ENCODE results near the gene WDFY4.

The WDFY4 gene

DNA sequence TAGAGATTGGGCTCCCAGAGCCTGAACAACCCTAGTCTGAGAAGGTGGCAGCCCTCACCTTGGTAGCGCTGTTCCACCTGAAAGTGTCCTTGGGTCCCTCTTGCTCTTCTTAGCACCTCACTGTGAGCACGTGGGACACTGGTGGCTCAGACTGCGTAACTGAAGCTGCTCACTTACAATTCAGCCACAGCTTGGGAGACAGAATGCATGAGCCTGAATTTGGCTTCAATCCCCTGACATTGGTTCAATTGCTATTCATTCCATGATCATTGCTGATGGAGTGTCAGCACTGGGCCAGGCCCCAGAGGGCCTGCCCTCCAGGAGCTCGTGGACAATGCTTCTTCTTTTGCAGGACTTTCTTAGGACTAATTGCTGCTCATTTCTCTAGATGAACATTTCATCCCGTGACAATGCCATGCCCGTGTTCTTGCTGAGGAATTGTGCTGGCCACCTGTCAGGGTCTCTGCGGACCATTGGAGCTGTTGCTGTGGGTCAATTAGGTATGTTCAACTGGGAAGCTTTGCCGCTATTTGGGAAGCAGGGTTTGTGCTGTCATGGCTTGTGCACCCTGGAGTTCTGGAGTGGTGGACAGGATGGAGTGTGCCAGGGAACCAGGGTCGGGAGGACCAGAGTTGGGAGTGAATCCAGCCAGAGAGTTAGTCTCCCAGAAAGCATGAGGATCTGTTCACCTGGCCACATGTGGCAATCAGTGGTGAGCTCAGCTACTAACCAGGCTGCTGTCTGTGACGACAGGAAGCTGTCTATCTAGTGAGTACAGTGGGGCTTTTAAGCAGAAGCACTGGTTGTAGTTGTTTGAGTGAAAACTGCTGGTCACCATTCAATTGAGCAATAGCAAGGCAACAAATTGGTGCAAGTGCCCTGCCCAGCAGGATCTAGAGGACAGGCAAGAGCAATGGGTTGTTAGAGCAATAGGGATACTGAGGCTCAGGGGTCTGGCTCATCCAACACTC is 105.1 kb downstream of the WDFY4 start:
- intact Hi-C loops (cut with micrococcal nuclease): loop anchor here (10.0 kb wide), 1 partner anchor 125 kb away; no protein-coding TSS in a partner anchor
- peak overlapping the region; percentile 9 for H3K27ac Mint-ChIP-seq
- no peaks in the 10 kb centered on the region for H3K9me3 Mint-ChIP-seq
- H3K4me1 Mint-ChIP-seq (ENCODE audit: low read depth): peaks cover 37% of the 10 kb centered on the region
- no peak overlapping the region for H3K4me3 Mint-ChIP-seq
- no peaks in the 10 kb centered on the region for H3K27me3 Mint-ChIP-seq
- H3K36me3 Mint-ChIP-seq (ENCODE audit: low read depth): peaks cover 14% of the 10 kb centered on the region

DNA sequence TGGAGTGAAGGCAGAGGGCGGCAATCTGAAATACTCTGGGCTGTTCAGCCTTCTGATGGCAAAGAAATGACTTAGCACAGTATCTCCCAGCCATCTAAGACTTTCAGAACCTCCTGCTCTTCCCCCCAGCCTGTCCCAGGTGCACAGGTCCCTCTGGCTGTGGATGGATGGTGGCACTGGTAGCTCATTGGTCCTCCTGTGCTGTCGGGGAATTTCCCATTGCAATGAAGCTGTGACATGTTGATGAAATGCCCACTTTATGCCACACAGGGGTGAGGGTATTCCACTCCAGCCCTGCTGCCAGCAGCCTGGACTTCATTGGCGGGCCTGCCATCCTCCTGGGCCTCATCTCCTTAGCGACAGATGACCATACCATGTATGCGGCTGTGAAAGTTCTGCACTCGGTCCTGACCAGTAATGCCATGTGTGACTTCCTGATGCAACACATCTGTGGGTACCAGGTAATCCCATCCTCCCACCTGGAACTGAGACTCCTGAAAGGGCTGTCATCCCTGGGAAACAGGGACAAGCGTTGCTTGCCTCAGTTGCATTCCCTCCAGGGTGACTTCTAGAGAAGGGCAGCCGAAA is 105.9 kb downstream of the WDFY4 start:
- intact Hi-C loops (cut with micrococcal nuclease): loop anchor here (10.0 kb wide), 1 partner anchor 126 kb away; no protein-coding TSS in a partner anchor
- peaks cover 6% of the 10 kb centered on the region for H3K36me3 Mint-ChIP-seq (ENCODE audit: low read depth)
- no peak overlapping the region for H3K4me3 Mint-ChIP-seq
- no peaks in the 10 kb centered on the region for H3K9me3 Mint-ChIP-seq
- H3K27me3 Mint-ChIP-seq: no peaks in the 10 kb centered on the region
- H3K4me1 Mint-ChIP-seq (ENCODE audit: low read depth): peaks cover 37% of the 10 kb centered on the region
- no peak overlapping the region for H3K27ac Mint-ChIP-seq

DNA sequence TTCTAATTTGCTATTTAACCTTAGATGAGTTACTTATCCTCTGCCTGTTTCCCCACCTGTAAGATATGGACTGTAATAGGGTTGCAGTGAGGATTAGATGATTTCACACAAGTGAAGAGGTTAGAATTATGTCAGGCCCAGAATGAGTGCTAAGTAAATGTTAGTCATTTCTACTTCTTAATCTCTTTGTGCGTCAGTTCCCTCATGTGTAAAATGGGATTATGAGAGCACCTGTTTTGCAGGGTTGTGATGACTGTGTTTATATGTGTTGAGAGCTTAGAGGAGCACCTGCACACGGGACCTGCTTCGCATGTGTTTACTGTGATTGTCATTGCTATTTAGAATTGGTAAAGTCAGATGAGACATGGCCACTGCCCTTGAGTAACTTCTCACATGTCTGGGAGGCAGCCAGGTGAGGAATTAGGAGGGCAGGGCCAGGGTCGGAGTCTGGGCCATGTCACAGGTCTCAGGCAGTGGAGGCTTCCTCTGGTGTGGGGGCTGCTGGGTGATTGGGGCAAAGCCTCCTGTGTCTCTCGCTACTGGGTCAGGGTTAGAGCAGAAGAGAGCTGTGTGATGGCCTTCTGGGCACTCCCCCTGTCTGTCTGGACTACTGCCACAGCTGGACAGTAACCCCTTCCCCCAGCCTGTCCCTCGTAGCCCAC is 106.7 kb downstream of the WDFY4 start:
- H3K4me3 Mint-ChIP-seq: no peak overlapping the region
- no peaks in the 10 kb centered on the region for H3K27me3 Mint-ChIP-seq
- peaks cover 37% of the 10 kb centered on the region for H3K4me1 Mint-ChIP-seq (ENCODE audit: low read depth)
- no peaks in the 10 kb centered on the region for H3K9me3 Mint-ChIP-seq
- intact Hi-C loops (cut with micrococcal nuclease): loop anchor here (10.0 kb wide), 1 partner anchor 127 kb away; no protein-coding TSS in a partner anchor
- no peaks in the 10 kb centered on the region for H3K36me3 Mint-ChIP-seq (ENCODE audit: low read depth)
- peak overlapping the region; percentile 44 for H3K27ac Mint-ChIP-seq

DNA sequence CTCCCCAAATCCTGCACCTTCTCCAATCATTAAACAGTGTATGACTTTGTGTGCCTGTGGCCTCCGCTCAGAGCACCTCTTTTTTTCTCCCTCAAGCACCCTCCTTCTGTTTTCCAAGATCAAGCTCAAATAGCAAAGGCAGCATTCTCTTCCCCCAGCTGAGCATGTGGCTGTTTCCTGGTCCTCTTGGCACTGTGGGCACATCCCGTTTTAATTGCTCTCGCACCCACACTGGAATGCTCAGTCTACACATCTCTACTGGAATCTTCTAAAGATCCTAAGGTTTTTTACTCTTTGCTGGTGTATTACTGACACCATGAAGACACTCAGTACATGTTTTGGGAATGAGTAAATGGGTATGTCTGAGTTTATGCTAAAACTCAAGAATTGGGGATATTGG is 107.4 kb downstream of the WDFY4 start:
- no peaks in the 10 kb centered on the region for H3K36me3 Mint-ChIP-seq (ENCODE audit: low read depth)
- H3K4me3 Mint-ChIP-seq: no peak overlapping the region
- H3K9me3 Mint-ChIP-seq: no peaks in the 10 kb centered on the region
- intact Hi-C loops (cut with micrococcal nuclease): loop anchor here (10.0 kb wide), 1 partner anchor 127 kb away; no protein-coding TSS in a partner anchor
- H3K4me1 Mint-ChIP-seq (ENCODE audit: low read depth): peaks cover 36% of the 10 kb centered on the region
- no peaks in the 10 kb centered on the region for H3K27me3 Mint-ChIP-seq
- H3K27ac Mint-ChIP-seq: peak overlapping the region; percentile 44

DNA sequence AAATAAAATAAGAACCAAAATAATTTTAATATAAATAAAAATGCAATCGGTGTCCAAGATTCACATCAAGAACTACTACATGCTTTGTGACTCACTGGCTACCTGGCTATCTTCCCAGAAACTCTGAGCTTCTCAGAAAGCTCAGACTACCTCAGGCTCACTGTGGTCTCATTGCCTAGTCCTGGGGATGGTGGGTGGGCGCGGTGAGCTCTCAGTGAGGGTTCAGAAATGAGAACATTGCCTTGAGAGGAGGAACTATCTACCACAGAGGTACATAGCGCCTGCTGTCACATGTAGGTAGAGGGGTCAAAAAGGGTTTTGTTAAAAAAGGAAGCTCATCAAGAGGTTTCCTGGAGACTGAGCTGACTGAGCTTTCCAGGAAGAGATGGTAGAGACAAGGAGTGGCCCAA is 108.0 kb downstream of the WDFY4 start:
- H3K27ac Mint-ChIP-seq: peak overlapping the region; percentile 43
- H3K36me3 Mint-ChIP-seq (ENCODE audit: low read depth): peaks cover 3% of the 10 kb centered on the region
- no peak overlapping the region for H3K4me3 Mint-ChIP-seq
- no peaks in the 10 kb centered on the region for H3K9me3 Mint-ChIP-seq
- intact Hi-C loops (cut with micrococcal nuclease): loop anchor here (10.0 kb wide), 1 partner anchor 128 kb away; no protein-coding TSS in a partner anchor
- H3K4me1 Mint-ChIP-seq (ENCODE audit: low read depth): peaks cover 36% of the 10 kb centered on the region
- H3K27me3 Mint-ChIP-seq: no peaks in the 10 kb centered on the region

DNA sequence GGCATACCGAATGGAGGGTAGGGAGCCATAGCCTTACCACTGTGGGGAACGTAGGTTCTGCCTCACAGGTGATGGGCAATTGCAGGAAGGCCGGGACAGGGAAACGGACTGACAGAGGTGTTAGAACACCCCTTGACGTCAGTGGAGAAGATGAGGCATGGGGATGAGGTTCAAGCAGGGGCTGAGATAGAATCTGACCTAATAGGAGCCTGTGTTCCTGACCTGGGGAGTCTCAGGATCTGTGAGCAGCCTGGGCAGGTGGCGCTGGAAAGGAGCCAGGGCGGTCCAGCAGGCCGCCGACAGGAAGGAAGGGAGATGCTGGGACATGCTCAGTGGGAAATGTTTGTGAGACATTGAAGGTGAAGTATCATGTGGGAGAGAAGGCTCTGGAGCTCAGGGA is 109.4 kb downstream of the WDFY4 start:
- intact Hi-C loops (cut with micrococcal nuclease): loop anchor here (10.0 kb wide), 1 partner anchor 129 kb away; no protein-coding TSS in a partner anchor
- Mint-ChIP-seq H3K36me3 (ENCODE audit: low read depth) (peaks cover 16% of the 10 kb centered on the region), H3K4me3 (no peak overlapping the region), H3K9me3 (no peaks in the 10 kb centered on the region), H3K27me3 (no peaks in the 10 kb centered on the region), H3K27ac (no peak overlapping the region), H3K4me1 (ENCODE audit: low read depth) (peaks cover 45% of the 10 kb centered on the region)

DNA sequence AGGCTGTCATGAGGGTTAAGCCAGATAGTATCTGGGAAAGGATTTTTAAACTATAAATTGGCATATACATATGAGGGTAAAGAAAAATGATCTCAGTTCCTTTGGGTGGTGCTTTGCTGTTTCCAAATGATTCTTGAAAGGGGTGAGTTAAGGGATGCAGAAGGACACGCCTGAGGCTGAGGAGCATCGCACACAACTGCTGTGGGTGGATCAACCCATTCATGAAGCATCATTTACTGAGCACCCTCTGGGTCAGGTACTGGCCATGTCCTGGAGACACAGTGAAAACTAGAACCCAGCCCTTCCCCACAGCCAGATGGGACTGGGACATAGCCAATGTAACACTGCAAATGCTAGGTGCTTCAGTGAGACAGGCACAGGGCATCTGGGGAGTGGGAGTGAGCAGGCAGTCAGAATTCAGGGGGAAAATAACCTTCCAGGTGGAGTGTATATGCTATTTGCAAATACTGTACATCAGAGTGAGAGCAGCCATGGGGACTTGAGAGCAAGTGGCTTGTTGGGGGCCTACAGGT is 112.1 kb downstream of the WDFY4 start:
- Mint-ChIP-seq H3K36me3 (ENCODE audit: low read depth) (peaks cover 41% of the 10 kb centered on the region), H3K4me1 (ENCODE audit: low read depth) (peaks cover 53% of the 10 kb centered on the region), H3K9me3 (no peaks in the 10 kb centered on the region), H3K4me3 (no peak overlapping the region), H3K27ac (peak overlapping the region; percentile 48), H3K27me3 (no peaks in the 10 kb centered on the region)
- intact Hi-C loops (cut with micrococcal nuclease): loop anchor here (10.0 kb wide), 1 partner anchor 132 kb away; no protein-coding TSS in a partner anchor

DNA sequence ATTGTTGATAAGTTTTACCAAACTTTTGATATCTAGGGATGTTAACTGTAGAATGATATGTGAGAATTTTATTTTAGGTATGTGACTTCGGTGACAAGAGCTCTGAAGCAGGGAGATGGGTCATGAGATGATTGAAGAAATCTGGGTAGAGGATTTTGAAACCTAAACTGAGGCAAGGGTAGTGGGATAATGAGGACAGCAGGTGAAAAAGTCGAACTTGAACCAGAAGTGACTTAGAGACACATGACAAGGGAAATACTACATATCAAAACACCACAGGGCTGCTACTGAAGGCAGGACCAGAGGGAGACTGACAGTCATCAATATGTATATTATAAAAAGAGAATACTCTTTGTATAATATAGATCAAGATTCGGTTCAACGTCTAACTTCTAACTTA is 113.2 kb downstream of the WDFY4 start:
- H3K4me3 Mint-ChIP-seq: no peak overlapping the region
- intact Hi-C loops (cut with micrococcal nuclease): loop anchor here (10.0 kb wide), 1 partner anchor 133 kb away; no protein-coding TSS in a partner anchor

DNA sequence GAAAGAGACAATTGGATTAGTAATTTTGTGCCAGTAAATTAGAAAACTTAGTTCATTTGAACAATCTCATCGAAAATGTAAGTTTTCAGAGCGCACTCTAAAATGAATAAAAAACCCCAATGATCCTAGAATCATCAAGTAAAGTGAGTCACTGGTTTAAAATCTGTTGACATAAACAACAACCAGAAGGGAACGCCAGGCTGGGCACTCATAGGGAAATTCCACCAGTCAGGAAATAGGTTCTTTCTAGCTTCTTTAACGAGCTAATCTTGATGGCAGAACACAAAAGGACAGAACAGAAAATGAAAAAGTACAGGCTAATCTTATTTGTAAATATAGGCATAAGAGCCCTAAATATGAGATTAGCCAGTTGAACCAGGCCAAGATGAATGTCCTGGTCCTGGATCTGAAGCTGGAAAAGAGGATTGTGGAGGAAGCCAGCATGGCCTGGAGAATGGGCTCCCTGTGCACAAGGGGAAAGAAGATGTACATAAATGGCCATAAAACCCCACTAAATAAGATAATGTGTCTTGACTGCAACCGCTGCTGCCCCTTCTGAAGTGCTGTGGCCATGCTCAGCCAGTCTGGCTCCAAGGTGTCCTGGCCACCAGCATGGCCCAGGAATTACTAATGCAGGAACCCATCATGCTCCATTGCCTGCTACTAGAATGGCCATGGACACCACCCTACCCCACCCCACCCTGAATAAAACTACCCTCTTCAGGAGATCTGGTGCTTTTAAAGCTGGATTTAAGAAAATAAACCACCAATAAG is 114.0 kb downstream of the WDFY4 start:
- Mint-ChIP-seq H3K4me1 (ENCODE audit: low read depth) (peaks cover 59% of the 10 kb centered on the region), H3K4me3 (no peak overlapping the region), H3K36me3 (ENCODE audit: low read depth) (peaks cover 60% of the 10 kb centered on the region), H3K9me3 (no peaks in the 10 kb centered on the region), H3K27ac (peak overlapping the region; percentile 94), H3K27me3 (no peaks in the 10 kb centered on the region)
- intact Hi-C loops (cut with micrococcal nuclease): loop anchor here (10.0 kb wide), 1 partner anchor 134 kb away; no protein-coding TSS in a partner anchor

More for the DNA sequence above, 113.2 kb downstream of the WDFY4 start:
- peaks cover 51% of the 10 kb centered on the region for H3K4me1 Mint-ChIP-seq (ENCODE audit: low read depth)
- peaks cover 52% of the 10 kb centered on the region for H3K36me3 Mint-ChIP-seq (ENCODE audit: low read depth)
- no peaks in the 10 kb centered on the region for H3K27me3 Mint-ChIP-seq
- no peaks in the 10 kb centered on the region for H3K9me3 Mint-ChIP-seq
- H3K27ac Mint-ChIP-seq: peak overlapping the region; percentile 94

DNA sequence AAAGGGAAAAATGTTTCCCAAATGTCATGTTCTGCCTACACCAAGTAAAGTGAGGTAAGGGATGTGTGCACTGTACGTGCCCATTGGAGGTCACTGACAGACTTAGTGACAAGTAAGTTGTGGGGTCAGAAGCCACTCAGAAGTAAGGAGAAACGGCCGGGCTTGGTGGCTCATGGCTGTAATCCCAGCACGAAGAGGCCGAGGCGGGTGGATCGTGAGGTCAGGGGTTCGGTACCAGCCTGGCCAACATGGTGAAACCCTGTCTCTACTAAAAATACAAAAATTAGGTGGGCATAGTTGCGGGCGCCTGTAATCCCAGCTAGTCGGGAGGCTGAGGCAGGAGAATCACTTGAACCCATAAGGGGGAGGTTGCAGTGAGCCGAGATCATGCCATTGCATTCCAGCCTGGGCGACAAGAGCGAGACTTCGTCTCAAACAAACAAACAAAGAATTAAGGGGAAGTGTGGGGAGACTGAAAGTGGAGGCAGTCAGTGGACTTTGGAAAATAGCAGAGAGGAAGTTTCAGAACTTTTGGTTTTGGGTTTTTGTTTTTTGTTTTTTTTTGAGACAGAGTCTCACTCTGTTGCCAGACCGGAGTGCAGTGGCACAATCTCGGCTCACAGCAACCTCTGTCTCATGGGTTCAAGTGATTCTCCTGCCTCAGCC is 114.8 kb downstream of the WDFY4 start:
- H3K4me3 Mint-ChIP-seq: peak overlapping the region; percentile 67
- H3K27me3 Mint-ChIP-seq: no peaks in the 10 kb centered on the region
- no peaks in the 10 kb centered on the region for H3K9me3 Mint-ChIP-seq
- H3K36me3 Mint-ChIP-seq (ENCODE audit: low read depth): peaks cover 68% of the 10 kb centered on the region
- H3K27ac Mint-ChIP-seq: peak overlapping the region; percentile 94
- H3K4me1 Mint-ChIP-seq (ENCODE audit: low read depth): peaks cover 67% of the 10 kb centered on the region
- intact Hi-C loops (cut with micrococcal nuclease): loop anchor here (10.0 kb wide), 1 partner anchor 135 kb away; no protein-coding TSS in a partner anchor

DNA sequence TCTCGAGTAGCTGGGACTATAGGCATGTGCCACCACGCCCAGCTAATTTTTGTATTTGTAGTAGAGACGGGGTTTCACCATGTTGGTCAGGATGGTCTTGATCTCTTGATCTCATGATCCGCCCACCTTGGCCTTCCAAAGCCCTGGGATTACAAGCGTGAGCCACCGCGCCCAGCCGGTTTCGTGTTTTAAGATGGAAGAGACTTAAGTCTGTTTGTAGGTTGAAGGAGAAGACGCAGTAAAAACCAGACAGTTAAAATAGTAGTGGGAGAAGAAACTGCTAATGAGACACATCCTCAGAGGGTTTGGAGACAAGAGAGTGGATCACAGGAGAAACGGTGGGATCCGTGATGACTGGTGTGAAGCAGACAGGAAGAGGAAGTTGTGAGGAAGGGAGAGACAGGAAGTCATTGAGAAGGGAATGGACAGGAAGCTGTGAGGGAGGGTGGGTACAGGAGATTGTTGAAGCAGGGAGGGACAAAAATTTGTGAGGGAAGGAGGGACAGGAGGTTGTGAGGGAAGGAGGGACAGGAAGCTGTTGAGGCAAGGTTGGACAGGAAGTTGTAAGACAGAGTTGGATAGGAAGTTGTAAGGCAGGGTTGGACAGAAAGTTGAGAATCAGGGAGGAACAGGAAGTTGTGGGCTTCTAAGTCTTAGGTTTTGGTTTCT is 115.5 kb downstream of the WDFY4 start:
- Mint-ChIP-seq H3K27me3 (no peaks in the 10 kb centered on the region), H3K4me1 (ENCODE audit: low read depth) (peaks cover 74% of the 10 kb centered on the region), H3K4me3 (peak overlapping the region; percentile 67), H3K36me3 (ENCODE audit: low read depth) (peaks cover 75% of the 10 kb centered on the region), H3K27ac (peak overlapping the region; percentile 94), H3K9me3 (no peaks in the 10 kb centered on the region)
- intact Hi-C loops (cut with micrococcal nuclease): no loop called here

DNA sequence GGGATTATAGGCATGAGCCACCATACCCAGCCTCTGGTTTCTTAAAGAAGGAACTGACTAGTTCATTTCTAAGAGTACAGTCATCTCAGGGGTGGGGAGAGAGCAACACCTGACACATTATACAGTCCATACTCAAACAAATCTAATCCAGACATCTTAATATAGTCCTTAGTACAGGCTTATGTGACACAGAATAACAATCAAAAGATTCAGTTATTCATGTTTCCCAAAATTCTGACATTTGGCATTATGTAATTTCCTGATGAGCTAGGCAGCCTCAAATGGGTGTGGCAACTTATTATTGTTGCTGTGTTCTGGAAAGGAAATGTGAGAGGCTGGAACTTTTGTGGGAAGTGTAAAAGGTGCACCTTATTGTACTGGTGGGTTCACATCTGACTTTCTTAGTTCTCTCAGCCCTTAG is 116.3 kb downstream of the WDFY4 start:
- intact Hi-C loops (cut with micrococcal nuclease): no loop called here
- peak overlapping the region; percentile 94 for H3K27ac Mint-ChIP-seq

More for the DNA sequence above, 116.3 kb downstream of the WDFY4 start:
- Mint-ChIP-seq H3K27me3 (no peaks in the 10 kb centered on the region), H3K9me3 (no peaks in the 10 kb centered on the region), H3K4me1 (ENCODE audit: low read depth) (peaks cover 83% of the 10 kb centered on the region), H3K4me3 (peak overlapping the region; percentile 53), H3K36me3 (ENCODE audit: low read depth) (peaks cover 84% of the 10 kb centered on the region)
